ENCODE measurements around the gene SMPDL3B.

The SMPDL3B gene

DNA sequence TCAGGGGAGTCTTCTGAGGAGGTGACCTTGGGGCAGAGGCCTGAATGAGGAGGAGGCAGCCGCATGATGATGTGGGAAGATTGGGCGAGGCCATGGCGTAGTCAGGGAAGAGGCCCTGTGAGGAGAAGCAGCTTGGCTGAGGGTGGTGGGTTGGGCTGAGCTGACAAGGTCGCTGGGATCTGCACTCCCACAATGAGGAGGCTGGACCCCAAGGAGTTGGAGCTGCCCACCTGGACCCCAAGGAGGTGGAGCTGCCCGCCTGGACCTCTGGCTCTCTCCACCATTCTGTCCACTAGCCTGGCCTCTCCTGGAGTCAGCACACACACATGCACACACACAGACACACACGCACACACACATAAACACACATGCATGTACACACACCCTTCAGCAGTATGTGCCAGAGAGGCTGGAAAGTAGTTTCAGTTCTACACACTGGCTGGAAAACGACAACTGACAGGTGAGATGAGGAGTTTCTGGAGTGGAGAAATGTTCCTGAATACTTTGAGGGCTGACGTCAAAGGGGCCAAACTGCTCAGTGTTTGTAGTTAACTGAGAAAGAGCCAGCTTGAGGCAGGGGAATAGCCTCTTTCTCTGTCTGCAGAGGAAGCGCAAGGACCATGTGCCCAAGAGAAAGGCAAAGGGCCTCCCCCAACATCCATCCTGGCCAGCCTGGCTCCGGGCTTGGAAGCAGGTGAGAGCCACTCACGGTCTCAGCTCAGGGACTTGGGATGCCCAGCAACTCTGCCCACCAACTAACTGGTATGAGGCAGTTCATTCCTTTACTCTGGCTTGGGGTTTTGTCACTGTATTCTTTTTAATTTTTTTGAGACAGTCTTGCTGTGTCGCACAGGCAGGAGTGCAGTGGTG, 7.1 kb downstream of the SMPDL3B start:
- DNase-seq, result no peak

DNA sequence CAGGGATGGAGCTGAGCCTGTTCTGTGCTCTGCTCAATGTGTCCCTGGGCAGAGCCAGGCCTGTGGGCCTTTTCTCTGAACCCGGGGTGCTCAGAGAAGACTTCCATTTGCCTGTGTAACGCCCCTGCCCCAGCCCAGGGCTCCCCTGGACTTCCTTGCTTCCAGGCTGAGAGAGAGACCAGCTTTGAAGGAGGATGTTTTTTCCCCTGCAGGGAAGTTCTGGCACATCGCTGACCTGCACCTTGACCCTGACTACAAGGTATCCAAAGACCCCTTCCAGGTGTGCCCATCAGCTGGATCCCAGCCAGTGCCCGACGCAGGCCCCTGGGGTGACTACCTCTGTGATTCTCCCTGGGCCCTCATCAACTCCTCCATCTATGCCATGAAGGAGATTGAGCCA, 10.2 kb downstream of the SMPDL3B start:
- no peak for DNase-seq

DNA sequence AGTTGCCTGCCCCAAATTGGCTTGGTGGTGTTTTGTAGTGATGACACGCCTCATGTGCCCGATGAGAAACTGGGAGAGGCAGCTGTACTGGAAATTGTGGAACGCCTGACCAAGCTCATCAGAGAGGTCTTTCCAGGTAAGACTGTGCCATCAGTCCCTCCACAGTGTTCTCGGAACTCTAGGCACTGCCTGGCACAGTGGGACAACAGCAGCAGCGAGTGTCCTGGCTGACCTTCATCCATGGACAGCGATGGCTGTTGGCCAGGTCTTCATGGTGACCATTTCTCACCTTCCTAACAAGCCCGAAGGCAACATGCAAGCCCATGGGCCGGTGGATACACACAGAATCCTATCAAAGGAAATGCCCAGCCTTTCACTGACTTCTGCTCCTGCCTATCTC, 14.2 kb downstream of the SMPDL3B start:
- DNase-seq, result no peak

DNA sequence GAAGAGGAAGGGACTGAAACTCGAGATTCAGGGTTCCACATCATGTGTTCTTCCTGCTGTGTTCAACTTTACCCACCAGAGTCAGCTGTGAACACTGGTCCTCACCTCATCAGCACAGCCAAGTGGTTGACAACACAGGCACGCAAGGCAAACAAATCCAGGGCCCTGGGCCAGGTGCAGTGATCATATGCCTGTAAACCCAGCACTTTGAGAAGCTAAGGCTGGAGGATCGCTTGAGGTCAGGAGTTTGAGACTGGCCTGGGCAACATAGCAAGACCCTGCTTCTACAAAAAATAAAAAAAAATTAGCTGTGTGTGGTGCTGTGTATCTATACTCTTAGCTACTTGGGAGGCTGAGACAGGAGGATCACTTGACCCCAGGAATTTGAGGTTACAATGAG, 16.6 kb downstream of the SMPDL3B start:
- DNase-seq, result no peak

DNA sequence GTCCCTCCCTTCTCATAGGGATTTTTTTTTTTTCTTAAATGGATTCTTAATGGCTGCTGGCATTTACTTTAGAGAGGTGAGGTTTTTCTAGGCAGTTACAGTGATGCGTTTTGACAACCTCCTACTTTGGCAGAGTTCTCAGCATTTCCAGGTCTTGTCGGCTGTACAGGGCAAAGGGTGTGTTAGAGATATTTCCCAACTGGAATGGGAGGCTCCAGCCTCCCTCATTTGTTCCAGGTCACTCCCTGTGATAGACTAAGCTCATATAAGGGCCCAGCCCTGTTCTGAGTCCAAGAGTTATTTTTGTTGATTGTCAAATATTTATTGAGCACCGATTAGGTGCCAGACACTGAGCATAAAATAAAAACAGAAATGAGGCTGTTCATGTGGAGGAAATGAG, 17.3 kb downstream of the SMPDL3B start:
- no peak for DNase-seq

DNA sequence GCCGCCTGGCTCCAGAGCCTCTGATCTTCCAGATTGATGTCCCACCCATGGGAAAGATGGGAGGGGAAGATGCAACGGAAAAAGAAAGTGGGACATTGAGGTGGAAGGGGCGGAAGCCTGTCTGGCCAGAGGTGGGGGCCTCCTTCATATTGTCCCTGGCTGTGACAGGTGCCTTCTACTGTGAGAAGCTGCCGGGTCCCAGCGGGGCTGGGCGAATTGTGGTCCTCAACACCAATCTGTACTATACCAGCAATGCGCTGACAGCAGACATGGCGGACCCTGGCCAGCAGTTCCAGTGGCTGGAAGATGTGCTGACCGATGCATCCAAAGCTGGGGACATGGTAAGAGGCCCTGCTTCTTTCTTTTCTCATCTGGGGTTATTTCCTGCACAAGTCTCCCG, 19.4 kb downstream of the SMPDL3B start:
- no peak for DNase-seq

DNA sequence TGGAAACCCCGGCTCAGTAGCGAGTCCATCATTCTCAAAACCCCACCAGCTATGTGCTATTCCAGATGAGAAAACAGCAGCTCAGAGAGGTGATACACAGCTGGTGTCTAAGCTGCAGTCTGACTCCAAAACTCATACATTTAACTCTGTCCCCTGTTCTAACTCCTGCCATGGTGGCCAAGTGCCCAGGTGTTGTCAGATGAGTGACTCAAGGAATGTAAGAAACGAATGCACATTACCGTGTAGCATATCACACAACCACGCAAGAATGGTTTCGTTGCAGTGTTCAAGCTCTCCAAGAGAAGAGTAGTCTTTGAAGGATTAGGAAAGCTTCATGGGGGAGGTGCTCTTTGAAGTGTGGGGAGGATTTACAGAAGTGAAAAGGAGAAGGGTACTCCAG, 20.3 kb downstream of the SMPDL3B start:
- no peak for DNase-seq

DNA sequence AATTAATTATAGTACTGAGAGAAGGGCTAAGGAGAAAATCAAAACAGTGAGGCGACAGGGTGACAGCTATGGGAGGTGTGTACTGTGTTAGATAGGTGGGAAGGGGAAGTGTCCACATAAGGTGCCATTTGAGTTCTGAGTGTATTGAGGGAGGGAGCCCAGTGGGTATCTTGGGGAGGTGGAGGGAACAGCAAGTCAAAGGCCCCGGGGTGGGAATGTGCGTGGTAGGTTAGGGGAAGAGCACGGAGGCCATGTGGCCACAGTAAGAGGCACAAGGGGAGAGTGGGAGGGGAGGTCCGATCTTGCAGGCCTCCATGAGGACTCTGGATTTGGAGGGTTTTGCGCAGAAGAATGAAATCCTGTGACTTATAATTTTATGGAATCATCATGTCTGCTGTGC, 22.0 kb downstream of the SMPDL3B start:
- no peak for DNase-seq

DNA sequence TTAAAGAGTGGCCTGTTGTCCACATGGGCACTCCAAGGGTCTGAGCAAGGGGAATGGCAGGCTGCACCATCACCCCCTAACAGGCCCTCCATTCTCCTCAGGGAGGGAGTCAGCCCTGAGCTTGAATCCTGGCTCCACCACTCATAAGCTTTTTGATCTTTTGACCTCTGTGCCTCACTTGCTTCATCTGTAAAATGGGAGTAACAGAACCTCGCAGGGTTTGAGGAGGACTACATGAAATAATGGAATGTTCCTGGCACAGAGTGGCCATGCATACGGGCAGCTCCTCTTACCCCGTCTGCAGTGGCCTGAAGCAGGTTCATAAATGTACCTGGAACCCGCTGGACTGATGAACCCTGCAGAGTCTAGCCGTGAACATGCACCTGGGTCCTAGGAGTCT, 22.9 kb downstream of the SMPDL3B start:
- no peak for DNase-seq

DNA sequence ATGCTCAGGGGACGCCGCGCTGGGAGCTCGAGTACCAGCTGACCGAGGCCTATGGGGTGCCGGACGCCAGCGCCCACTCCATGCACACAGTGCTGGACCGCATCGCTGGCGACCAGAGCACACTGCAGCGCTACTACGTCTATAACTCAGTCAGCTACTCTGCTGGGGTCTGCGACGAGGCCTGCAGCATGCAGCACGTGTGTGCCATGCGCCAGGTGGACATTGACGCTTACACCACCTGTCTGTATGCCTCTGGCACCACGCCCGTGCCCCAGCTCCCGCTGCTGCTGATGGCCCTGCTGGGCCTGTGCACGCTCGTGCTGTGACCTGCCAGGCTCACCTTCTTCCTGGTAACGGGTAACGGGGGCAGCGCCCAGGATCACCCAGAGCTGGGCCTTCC, 23.7 kb downstream of the SMPDL3B start:
- no peak for DNase-seq

DNA sequence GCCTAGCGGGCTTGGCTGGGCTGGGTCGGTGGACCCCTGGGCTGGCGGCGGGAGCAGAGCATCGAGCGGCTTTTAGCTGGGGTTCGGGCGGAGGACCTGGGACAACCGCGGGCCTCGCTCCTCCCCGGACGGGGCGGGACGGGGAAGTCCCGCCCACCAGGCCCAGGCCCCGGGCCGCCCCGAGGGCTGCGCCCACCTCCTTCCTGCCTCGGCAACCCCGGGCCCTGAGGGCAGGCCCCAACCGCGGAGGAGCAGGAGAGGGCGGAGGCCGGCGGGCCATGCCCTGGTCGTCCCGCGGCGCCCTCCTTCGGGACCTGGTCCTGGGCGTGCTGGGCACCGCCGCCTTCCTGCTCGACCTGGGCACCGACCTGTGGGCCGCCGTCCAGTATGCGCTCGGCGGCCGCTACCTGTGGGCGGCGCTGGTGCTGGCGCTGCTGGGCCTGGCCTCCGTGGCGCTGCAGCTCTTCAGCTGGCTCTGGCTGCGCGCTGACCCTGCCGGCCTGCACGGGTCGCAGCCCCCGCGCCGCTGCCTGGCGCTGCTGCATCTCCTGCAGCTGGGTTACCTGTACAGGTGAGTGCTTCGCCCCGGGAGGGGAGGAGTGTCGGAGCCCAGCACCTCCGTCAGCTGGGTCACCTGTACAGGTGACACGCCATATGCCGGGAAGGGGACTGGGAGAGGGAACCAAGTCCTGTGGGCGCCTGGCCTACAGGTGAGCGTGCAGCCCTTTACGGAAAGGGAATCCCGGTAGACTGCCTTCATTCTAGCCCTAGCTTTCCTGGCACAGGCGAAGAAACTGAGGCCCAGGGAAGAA, 25.2 kb downstream of the SMPDL3B start, which contains the start of gene XKR8:
TSS of gene XKR8 (plus strand) at position 182 of the 812 bp plus-strand sequence. CDS start at position 279, 97 bp downstream.
- DNase-seq, result peak; percentile 73

DNA sequence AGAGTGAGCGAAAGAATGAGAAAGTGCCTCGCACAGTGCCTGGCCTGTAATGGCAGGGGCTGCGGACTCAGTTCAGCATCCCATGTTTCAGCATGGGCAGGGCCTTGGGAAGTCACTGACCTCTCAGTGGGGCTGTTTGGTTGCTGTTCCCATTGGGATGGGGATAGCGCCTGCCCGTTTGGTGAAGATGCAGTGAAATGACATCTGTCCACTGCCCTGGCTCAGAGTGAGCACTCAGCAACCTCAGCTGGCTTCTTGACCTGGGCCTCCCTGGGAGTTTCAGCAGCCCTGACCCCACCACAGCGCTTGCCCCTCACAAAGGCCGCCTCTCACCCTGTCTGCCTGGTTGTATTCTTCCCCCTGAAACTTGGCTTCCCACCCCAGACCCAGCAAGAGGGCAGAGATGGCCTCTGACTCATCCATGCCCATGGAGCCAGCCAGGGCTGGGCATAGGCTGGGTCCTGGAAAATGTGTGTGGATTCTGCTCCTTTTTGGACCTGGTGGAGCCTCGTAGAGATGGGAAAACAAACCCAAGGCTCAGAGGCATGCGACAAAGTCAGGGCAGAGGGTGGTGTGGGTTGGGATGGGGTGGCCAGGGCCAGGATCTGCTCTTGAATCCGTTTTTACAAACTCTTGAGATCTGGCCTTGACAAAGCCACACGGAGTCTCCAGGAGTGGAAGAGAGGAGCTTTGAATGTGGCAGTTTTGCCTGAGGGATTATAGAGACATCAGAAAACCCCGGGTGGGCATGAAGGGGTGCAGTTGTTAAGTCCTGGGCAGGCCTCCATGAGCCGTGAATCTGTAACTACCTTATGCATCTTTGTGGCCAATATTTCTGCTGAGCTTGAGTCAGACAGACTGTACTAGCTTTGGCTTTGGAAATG, 26.2 kb downstream of the SMPDL3B start:
- DNase-seq, result no peak

DNA sequence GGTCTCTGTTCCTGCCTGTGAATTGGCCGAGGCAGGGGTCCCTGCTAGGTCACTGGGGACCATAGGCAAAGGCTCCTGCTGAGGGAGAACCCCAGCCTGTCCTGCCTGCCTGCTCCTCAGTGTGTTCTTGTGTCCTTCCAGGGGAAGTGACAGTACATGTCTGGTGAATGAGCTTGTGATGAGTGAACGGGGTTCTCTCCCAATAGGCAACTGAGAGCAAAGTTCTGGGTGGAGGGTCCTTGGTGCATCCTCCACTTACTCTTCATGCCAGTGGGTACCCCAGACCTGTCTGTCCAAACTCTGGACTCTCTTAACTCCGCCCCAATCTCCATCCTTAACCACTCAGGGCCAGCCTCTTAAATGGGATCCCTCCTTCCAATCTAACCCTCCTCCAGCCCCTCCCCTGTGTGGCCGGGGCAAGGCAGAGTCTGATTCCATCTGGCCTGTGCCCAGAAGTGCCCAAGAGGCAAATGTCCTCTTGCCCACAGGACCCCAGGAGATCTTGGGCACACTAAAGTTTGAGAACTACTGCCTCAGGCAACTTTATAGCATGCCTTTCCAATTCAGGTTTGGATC, 26.9 kb downstream of the SMPDL3B start:
- no peak for DNase-seq

DNA sequence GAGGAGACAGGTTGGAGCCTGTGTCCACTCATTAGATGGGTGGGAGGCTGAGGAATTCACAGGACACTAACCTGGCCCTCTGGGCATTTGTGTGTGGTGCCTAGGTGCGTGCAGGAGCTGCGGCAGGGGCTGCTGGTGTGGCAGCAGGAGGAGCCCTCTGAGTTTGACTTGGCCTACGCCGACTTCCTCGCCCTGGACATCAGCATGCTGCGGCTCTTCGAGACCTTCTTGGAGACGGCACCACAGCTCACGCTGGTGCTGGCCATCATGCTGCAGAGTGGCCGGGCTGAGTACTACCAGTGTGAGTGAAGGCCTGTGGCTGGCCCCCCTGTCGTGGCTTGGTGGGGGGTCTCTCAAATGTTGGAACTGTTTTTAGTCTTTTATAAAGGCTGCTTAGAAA, 28.6 kb downstream of the SMPDL3B start:
- DNase-seq, result no peak

DNA sequence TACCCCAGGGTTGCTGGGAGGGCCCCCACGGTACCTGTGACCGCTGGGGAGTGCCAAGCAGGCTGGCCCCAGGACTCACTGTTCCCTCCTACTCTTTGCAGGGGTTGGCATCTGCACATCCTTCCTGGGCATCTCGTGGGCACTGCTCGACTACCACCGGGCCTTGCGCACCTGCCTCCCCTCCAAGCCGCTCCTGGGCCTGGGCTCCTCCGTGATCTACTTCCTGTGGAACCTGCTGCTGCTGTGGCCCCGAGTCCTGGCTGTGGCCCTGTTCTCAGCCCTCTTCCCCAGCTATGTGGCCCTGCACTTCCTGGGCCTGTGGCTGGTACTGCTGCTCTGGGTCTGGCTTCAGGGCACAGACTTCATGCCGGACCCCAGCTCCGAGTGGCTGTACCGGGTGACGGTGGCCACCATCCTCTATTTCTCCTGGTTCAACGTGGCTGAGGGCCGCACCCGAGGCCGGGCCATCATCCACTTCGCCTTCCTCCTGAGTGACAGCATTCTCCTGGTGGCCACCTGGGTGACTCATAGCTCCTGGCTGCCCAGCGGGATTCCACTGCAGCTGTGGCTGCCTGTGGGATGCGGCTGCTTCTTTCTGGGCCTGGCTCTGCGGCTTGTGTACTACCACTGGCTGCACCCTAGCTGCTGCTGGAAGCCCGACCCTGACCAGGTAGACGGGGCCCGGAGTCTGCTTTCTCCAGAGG, 31.8 kb downstream of the SMPDL3B start:
- no peak for DNase-seq

DNA sequence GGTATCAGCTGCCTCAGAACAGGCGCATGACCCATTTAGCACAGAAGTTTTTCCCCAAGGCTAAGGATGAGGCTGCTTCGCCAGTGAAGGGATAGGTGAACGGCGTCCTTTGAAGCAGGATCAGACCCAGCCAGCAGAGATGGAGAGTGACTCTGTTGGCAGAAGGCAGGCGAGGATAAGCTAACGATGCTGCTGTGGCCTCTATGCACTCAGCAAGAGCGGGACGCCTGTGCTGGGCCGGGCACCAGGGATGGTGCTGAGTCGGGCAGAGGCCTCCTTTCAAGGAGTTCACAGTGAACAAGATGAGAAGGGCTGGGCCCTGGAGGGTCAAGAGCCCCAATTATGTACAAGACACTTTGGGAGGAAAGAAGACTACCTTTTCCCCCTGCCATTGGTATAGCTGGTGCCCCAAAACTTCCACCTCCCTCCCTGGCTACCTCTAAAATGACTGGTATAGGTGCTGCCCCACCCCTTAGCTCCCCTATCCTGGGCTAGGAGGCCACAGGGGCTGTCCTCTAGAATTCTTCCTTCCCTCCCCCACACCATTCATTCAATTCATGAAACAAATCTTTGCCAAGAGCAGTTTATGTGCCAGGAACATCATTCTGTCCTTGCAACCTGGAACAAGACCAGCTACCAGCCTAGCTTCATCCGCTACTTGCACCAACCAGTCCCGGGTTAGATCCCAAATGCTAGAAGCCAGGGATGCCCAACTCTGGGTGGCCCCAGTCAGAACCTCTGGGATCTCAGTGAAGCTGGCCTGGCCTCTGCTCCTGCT, 32.5 kb downstream of the SMPDL3B start:
- no peak for DNase-seq

DNA sequence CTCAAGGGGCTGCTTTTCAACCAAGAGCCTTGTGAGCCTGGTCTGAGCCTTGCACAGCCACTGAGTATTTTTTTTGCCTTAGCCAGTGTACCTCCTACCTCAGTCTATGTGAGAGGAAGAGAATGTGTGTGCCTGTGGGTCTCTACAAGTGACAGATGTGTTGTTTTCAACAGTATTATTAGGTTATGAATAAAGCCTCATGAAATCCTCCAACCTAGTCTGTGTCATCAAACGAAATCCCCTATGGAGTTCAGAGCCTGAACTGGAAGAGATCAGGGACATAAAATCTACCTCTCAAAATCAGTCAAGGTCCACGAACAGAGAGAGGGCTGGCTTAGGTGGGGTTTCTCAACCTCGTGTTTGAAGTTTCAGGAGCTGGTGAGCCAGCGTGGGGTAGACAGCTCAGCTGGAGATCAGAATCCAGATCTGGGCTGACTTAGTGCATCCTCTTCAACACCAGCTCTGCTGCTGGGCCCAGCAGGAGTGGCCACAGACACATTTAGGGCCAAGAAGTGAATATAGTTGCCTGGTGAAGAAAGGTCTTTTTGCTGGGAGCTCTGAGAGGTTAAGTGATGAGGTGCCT, 33.2 kb downstream of the SMPDL3B start:
- no peak for DNase-seq

DNA sequence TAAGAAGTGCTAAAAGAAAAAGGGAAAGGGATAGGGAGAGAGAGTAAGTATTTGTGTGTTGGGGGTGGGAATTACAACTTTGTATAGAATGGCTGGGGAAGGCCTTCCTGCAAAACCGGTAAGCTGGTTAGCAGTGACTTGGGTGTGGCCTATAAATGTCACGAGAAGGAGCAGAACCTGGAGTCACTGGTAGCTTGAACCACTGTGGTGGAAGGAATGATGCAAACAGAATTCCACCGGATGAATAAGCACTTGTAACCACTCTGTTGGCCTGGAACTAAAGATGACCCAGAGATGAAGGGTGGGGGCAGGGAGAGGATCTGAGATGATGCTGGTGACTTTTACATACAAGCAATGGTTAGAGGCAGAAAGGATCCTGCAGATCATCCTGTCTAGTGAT, 33.9 kb downstream of the SMPDL3B start:
- no peak for DNase-seq

DNA sequence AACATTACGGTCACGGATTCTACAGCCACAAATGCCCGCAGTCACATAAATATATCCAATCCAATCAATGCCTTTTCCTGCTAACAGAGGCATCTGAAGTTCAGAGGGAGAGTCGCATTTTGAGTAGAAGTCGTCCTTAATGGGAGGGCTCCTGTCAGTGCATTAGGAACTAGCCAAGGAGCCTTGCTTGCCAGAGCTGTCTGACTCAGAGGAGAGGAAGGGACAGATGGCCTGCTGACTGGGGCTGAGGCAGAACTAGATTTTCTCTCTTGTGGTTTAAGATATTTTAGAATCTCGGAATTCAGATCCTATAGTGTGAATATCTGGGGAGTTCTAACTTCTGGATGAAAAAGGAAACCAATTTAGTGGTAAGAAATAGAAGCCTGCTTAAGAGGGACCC, 35.6 kb downstream of the SMPDL3B start:
- no peak for DNase-seq

DNA sequence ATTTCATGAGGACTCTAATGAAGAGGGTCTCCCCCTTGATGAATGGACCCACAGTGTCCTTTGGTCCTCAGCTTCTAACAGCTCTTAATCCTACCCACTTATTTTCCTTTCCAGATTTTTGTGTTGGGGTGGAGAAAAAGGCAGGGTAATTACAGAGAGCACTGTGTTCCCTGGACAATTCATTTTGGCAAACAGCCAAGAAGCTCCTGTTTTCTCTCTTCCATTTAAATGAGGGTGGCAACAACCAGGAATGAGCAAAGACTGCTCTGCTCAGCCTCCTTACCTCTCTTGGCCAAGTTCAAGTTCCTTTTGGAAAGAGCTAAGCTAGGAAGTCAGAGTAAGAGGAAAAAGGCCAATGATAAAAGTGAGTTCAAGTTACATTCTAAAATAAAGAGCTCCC, 36.9 kb downstream of the SMPDL3B start:
- DNase-seq, result peak; percentile 66

DNA sequence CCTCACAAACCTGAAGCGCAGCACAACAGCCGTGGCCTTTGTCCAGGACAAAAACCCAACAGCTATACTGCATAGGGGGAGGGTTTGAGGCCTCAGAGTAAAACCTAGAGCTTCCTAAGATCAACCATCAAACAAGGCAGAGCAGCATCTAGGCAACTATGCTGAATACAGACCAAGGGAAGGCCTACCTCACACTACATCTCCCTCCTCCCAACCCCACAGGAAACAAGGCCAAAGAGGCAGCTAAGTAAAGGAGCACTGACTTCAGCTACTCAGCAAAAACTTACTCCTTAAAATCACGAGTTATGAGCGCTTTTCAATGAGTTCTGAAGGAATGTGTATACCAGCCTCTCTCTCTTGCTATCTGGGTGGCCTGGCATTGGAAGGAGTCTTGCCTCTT, 37.3 kb downstream of the SMPDL3B start:
- DNase-seq, result no peak
